ENCODE measurements around the gene BMP8B. TPM values are rescaled to one million over a fixed set of nuclear protein-coding genes. Genes with fewer than 3 reads are reported as not detected.
"Not testable (repeated sequence)": the region's sequence is repeated elsewhere in the genome, so short reads cannot be mapped to it uniquely, and the experiment has no call there.

BMP8B gene
- total RNA-seq, 1 donor from 2014 or later: 40.2 TPM

GRCh38 chr1:39763619-39764374 is 24.9 kb downstream of the BMP8B start:
- ATAC-seq; intact Hi-C loops (cut with DNase I): not testable (repeated sequence)
- peak; percentile 35 for DNase-seq (ENCODE audit: low spot score)

- intact Hi-C loops (cut with DNase I): no loop called here
- DNase-seq (ENCODE audit: low spot score) (peak; percentile 42), ATAC-seq (no peak)
These were observed 25.8 kb downstream of the BMP8B start for GRCh38 chr1:39762550-39763540.

GRCh38 chr1:39761557-39762260 is 27.0 kb downstream of the BMP8B start:
- no peak for ATAC-seq
- intact Hi-C loops (cut with DNase I): no loop called here
- no peak for DNase-seq (ENCODE audit: low spot score)

GRCh38 chr1:39761016-39761415 is 27.6 kb downstream of the BMP8B start:
- intact Hi-C loops (cut with DNase I): no loop called here
- ATAC-seq: no peak
- no peak for DNase-seq (ENCODE audit: low spot score)

- ATAC-seq (no peak), DNase-seq (ENCODE audit: low spot score) (no peak)
- intact Hi-C loops (cut with DNase I): no loop called here
These were observed 28.3 kb downstream of the BMP8B start for GRCh38 chr1:39760074-39761008.

GRCh38 chr1:39759436-39759726 is 29.3 kb downstream of the BMP8B start:
- DNase-seq (ENCODE audit: low spot score) (no peak), ATAC-seq (no peak)
- intact Hi-C loops (cut with DNase I): loop anchor here (5.0 kb wide), 1 partner anchor 863 kb away; no protein-coding TSS in a partner anchor

GRCh38 chr1:39758556-39759435 is 29.9 kb downstream of the BMP8B start:
- no peak for DNase-seq (ENCODE audit: low spot score)
- ATAC-seq: no peak
- intact Hi-C loops (cut with DNase I): loop anchor here (5.0 kb wide), 1 partner anchor 864 kb away; no protein-coding TSS in a partner anchor

- ATAC-seq (no peak), DNase-seq (ENCODE audit: low spot score) (no peak)
- intact Hi-C loops (cut with DNase I): loop anchor here (5.0 kb wide), 1 partner anchor 865 kb away; no protein-coding TSS in a partner anchor
These were observed 31.2 kb downstream of the BMP8B start for GRCh38 chr1:39757501-39757900.

- intact Hi-C loops (cut with DNase I): loop anchor here (5.0 kb wide), 1 partner anchor 866 kb away; no protein-coding TSS in a partner anchor
- ATAC-seq: no peak
- no peak for DNase-seq (ENCODE audit: low spot score)
These were observed 32.6 kb downstream of the BMP8B start for GRCh38 chr1:39755965-39756659.

- no peak for ATAC-seq
These were observed 33.7 kb downstream of the BMP8B start for GRCh38 chr1:39754906-39755504.

GRCh38 chr1:39754026-39754570 is 34.6 kb downstream of the BMP8B start:
- ATAC-seq (no peak), DNase-seq (ENCODE audit: low spot score) (no peak)
- intact Hi-C loops (cut with DNase I): no loop called here

More at GRCh38 chr1:39754906-39755504, 33.7 kb downstream of the BMP8B start:
- intact Hi-C loops (cut with DNase I): loop anchor here (5.0 kb wide), 1 partner anchor 867 kb away; no protein-coding TSS in a partner anchor
- no peak for DNase-seq (ENCODE audit: low spot score)

- intact Hi-C loops (cut with DNase I): no loop called here
- DNase-seq (ENCODE audit: low spot score) (no peak), ATAC-seq (no peak)
These were observed 35.3 kb downstream of the BMP8B start for GRCh38 chr1:39753132-39754025.

- DNase-seq (ENCODE audit: low spot score) (no peak), ATAC-seq (no peak)
- intact Hi-C loops (cut with DNase I): no loop called here
These were observed 36.0 kb downstream of the BMP8B start for GRCh38 chr1:39752703-39753102.

GRCh38 chr1:39751595-39751994 is 37.1 kb downstream of the BMP8B start:
- intact Hi-C loops (cut with DNase I): no loop called here
- ATAC-seq (no peak), DNase-seq (ENCODE audit: low spot score) (no peak)

Measured in sciatic nerve (tissue), 2 donors.